ENCODE data around the gene SDF2L1. TPM values are rescaled to one million over a fixed set of nuclear protein-coding genes. Genes with fewer than 3 reads are reported as not detected.
"Not testable (repeated sequence)": the region's sequence is repeated elsewhere in the genome, so short reads cannot be mapped to it uniquely, and the experiment has no call there.

Gene SDF2L1
- total RNA-seq, 1 experiment from 2014 or later, result 12.8 TPM

DNA sequence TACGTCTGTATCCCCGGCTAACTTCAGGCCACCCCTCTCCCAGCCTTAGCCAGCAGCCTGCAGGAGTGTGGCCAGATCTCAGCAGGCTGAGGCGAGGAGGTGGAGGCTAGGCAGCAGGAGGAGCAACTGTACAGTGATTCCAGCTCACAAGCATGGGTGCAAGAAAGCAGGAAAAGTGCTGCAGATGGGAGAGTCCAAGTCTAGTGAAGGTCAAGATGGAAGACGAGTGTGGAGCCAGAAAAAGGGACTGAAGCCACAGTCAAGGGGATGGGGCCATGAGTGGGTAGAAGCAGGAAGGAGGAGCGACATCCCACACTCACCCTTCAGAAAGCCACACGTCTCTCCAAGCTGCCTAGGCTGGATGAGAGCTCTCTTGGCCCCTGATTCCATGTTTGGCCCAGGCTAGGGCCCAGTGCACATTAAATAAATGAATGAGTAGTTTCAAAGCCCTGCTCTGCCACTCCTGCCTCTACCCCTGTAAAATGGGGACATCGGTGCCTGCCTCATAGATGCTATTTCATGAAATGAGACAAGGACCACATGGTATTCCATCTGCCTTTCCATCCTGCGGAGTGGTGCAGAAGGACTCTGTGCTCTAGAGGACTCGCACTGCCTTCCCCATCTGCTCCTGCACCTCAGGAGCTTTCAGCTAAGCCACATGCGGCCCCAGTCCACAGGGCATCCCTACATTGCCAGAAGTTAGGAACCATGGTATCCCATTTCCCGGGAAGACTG, 15.2 kb upstream of the SDF2L1 start:
- H3K9me3 ChIP-seq (replicated peaks), result no peaks in the 10 kb centered on the region
- peaks cover 7% of the 10 kb centered on the region; the same call in 1 of the 2 replicates for H3K36me3 ChIP-seq
- H3K27me3 ChIP-seq, result no peaks in the 10 kb centered on the region
- H3K4me3 ChIP-seq, result no peak overlapping the region
- no peak overlapping the region for H3K27ac ChIP-seq
- DNase-seq, result no peak
- H3K4me1 ChIP-seq, result no peaks in the 10 kb centered on the region

DNA sequence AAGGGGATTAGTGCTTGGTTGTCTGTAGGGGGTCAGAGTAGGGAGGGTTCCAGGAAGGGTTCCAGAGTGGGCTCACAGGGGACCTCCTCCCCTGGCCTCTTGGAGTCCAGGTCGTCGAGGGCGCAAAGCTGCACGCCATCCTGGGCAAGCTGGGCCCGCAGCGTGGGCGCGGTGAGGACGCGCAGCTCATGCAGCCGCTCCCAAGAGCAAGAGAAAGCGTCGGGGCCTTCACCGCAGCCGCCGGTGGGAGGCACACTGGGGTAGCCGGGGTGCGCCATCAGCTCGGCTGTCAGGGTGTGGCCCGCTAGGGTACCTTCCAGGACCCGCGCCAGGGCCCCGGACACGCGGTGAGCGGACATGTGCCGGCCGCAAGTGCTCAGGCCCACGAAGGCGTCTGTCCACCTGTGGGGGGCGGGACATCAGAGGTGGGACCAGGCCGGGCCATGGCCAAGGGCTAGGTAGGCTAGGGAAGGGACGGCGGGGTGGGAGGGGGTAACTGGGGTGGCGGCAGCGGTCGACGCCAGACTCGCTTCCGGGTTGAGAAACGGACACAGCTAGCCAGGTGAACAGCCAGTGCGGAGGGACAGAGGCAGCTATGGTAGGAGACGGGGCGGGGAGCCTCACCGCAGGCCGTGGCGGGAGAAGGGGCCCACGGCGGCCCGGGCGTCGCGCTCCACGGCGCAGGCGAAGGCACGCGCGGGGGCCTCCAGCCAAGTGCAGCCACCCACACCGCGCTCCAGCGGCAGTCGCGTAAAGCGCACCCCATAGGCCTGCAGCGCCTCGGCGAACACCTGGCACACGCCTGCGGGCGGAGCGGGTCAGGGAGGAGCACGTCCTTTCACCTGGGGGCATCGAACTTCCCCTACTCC, 13.5 kb upstream of the SDF2L1 start:
- Histone ChIP-seq H3K27ac (no peak overlapping the region), H3K9me3 (replicated peaks) (no peaks in the 10 kb centered on the region), H3K27me3 (no peaks in the 10 kb centered on the region), H3K4me1 (no peaks in the 10 kb centered on the region), H3K36me3 (no peaks in the 10 kb centered on the region), H3K4me3 (peak overlapping the region; percentile 68)
- DNase-seq, result no peak

DNA sequence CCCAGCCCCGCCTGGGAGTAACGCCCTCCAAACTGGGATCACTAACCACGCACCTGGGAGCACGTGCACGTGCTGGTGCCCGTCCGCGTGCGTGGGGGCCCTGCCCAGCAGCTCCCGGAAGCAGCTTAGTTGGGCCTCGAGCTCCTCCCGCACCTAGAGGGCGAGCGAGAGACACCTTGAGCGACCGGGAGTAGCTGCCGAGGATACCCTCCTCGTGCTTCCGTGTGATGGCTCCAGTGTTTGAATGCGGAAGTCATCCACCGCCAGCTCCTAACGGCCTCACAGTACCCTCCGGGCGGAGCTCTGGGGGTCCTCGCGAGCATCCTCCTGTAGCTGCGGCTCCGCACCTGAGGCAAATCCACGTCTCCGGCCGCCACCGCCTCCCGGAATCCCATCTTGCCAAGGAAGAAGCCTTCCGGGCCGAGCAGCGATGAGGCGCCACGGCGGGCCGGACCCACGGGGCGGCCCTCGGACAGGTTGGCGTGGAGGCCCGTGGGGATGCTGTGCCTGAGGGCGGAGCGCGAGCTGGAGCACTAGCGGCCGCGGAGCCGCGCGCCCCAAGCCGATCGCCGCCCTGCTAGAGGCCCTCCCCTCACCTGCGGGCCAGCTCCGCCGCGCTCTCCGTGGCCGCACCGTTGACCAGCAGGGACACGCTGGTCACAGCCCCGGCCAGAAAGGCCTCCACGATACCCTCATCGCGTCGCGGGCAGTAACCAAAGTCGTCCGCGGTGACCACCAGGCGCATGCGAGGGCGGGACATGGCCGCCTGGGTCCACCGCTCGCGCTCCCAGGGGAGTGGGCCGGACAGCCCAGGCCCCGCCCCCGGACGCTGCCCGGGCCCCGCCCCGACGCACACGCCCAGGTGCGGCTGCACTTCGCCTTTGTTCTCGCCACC, 12.6 kb upstream of the SDF2L1 start, which contains the start of gene YDJC:
Gene YDJC, minus strand, starts transcription at position 768 of the 895 bp plus-strand sequence. Its CDS starts 8 bp downstream, at position 760.
- peak within 1 kb of the TSS; percentile 32 for H3K27ac ChIP-seq

DNA sequence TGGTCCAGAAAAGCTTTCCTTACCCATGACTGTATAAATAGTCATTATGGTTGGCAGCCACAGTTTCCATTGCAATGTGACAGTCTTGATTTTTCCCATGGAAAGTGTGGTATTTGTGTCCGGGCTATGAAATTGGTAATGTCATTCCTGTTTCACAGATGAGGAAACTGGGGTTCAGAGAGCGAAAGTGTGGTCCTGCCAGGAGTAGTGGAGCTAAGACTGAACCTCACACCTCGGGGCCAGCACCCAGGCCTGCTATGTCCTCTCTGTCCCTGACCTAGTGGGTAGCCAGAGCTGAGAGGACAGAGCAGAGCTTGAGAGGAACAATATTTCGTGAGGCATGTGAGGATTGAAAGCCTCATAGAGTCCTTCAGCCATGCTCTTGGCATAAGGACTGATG, 11.1 kb upstream of the SDF2L1 start:
- Histone ChIP-seq H3K27me3 (no peaks in the 10 kb centered on the region), H3K4me3 (no peak overlapping the region), H3K27ac (no peak overlapping the region), H3K4me1 (no peaks in the 10 kb centered on the region), H3K9me3 (replicated peaks) (no peaks in the 10 kb centered on the region), H3K36me3 (no peaks in the 10 kb centered on the region)
- DNase-seq, result no peak

More for the DNA sequence above, 12.6 kb upstream of the SDF2L1 start, which contains the start of gene YDJC:
- Histone ChIP-seq H3K27me3 (no peaks in the 10 kb centered on the region), H3K9me3 (replicated peaks) (no peaks in the 10 kb centered on the region), H3K36me3 (no peaks in the 10 kb centered on the region), H3K4me1 (no peaks in the 10 kb centered on the region), H3K4me3 (peak within 1 kb of the TSS; percentile 68)
- DNase-seq, result peak; percentile 84 to 88

GRCh38 chr22:21632237-21632895, 9.7 kb upstream of the SDF2L1 start, which contains the start of gene CCDC116:
Gene CCDC116 (plus strand): TSS chr22:21632760. CDS start chr22:21633182, 422 bp downstream.
- H3K4me3 ChIP-seq, result no peak within 1 kb of the TSS
- H3K9me3 ChIP-seq (replicated peaks), result no peaks in the 10 kb centered on the region
- H3K27me3 ChIP-seq, result no peaks in the 10 kb centered on the region
- no peaks in the 10 kb centered on the region for H3K4me1 ChIP-seq
- no peaks in the 10 kb centered on the region for H3K36me3 ChIP-seq
- no peak within 1 kb of the TSS for H3K27ac ChIP-seq
- peak; percentile 56 to 68 for DNase-seq

GRCh38 chr22:21632931-21633330, 9.2 kb upstream of the SDF2L1 start:
- no peak overlapping the region for H3K27ac ChIP-seq
- H3K4me3 ChIP-seq, result no peak overlapping the region
- H3K9me3 ChIP-seq (replicated peaks), result no peaks in the 10 kb centered on the region
- no peak for DNase-seq
- H3K4me1 ChIP-seq, result no peaks in the 10 kb centered on the region
- no peaks in the 10 kb centered on the region for H3K36me3 ChIP-seq
- H3K27me3 ChIP-seq, result no peaks in the 10 kb centered on the region

DNA sequence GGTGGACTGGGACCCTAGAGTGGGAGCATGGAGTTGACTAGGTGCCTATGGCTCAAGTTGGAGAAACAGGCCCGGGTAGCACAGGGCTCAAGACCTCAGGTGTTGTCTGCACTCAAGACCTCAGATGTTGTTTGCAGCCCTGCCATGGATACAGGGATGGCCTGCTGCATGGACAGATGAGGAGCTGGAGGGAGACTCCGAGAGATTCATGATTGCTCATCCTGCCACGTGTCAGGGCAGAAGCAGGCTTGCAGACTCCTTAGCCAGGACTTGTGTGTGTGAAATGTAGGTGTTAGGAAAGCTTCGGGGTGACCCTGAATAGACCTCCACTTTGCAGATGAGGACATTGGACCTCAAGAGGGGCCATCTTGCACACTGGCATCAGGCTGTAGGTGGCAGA, 8.6 kb upstream of the SDF2L1 start:
- Histone ChIP-seq H3K9me3 (replicated peaks) (no peaks in the 10 kb centered on the region), H3K4me3 (no peak overlapping the region), H3K36me3 (no peaks in the 10 kb centered on the region), H3K27ac (no peak overlapping the region), H3K4me1 (no peaks in the 10 kb centered on the region), H3K27me3 (no peaks in the 10 kb centered on the region)
- no peak for DNase-seq

DNA sequence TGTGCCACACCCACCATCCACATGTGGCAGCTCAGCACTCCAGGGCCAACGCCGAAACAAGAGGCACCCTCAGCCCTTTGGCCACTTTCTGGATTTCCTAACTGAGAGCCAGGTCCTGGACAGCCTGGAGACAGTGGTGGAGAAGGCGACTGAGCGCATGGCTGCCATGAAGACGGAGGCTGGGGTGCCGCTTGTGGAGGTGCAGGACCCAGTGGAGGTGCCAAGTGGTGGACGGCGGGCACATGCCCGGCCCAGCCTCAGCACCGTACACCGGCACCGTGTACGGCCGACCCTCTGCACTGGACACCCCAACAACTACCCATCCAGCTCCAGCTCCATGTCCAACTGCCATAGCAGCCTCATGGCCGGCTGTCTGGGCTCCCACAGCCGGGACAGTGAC, 8.0 kb upstream of the SDF2L1 start:
- Histone ChIP-seq H3K36me3 (no peaks in the 10 kb centered on the region), H3K9me3 (replicated peaks) (no peaks in the 10 kb centered on the region), H3K4me3 (no peak overlapping the region), H3K27me3 (no peaks in the 10 kb centered on the region), H3K27ac (no peak overlapping the region), H3K4me1 (no peaks in the 10 kb centered on the region)
- no peak for DNase-seq

DNA sequence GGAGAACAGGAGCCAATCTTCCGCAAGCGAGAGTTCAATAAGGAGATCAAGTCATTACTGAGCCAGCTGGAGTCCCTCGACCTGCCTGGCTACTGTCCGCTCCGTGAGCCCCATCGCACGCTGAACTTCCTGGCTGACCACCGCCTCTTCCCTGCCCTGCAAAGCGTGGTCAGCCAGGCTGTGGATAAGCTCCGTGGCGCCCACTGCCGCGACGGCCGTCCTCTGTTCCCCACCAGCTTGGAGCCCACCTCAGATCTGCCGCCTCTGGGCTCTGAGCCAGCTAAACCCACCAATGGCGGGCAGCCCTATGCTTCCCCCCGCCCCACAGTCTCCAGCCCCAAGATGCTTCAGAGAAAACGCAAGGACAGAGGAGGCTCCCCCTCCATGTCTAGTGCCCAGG, 7.3 kb upstream of the SDF2L1 start:
- no peak for DNase-seq
- Histone ChIP-seq H3K27me3 (no peaks in the 10 kb centered on the region), H3K4me1 (no peaks in the 10 kb centered on the region), H3K27ac (no peak overlapping the region), H3K4me3 (no peak overlapping the region), H3K36me3 (no peaks in the 10 kb centered on the region), H3K9me3 (replicated peaks) (no peaks in the 10 kb centered on the region)

DNA sequence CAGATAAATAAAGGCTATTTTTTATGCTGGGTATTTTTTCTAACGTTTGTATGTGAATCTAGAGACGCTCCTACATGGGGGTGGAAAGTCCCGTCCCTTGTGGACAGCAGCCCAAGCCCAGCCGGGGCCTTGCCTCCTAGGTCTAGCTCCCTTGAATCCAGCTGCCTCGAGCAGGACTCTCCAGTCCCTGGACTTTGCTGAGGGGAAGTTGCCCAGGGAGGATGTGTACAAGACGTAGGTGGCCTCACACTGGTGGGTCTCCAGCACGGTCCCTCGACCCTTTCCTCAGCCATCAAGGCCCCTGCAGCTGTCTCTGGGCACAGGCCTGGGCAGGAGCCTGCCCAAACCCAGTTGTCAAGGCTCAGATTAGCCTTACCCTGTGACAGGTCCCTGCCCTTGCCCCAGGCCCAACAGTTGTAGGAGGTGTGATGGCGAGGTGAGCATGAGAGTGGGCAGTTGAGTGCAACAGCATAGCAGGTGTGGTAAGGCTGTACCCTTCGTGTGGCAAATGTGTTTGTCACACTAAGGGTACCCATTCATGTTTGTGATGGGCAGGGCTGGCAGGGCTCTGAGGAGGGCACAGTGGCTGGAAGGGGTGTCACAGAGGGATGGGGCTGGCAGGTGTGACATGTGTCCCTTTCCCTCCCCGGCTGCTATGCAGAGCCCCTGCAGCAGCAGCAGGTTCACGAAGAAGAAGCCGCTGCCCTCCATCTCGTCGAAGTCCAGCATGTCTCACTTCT, 6.2 kb upstream of the SDF2L1 start:
- Histone ChIP-seq H3K4me1 (peaks cover under 1% of the 10 kb centered on the region; the same call in 1 of the 2 replicates), H3K27me3 (no peaks in the 10 kb centered on the region), H3K9me3 (replicated peaks) (no peaks in the 10 kb centered on the region), H3K36me3 (no peaks in the 10 kb centered on the region), H3K4me3 (no peak overlapping the region), H3K27ac (no peak overlapping the region)
- no peak for DNase-seq

- Histone ChIP-seq H3K4me1 (peaks cover 7% of the 10 kb centered on the region), H3K36me3 (no peaks in the 10 kb centered on the region)
Measured at GRCh38 chr22:21636629-21637218, 5.4 kb upstream of the SDF2L1 start.

GRCh38 chr22:21637450-21637849, 4.7 kb upstream of the SDF2L1 start:
- DNase-seq; H3K9me3 ChIP-seq (replicated peaks); H3K27ac ChIP-seq; H3K27me3 ChIP-seq; H3K4me3 ChIP-seq; H3K36me3 ChIP-seq; H3K4me1 ChIP-seq: not testable (repeated sequence)

More at GRCh38 chr22:21636629-21637218, 5.4 kb upstream of the SDF2L1 start:
- no peak overlapping the region for H3K4me3 ChIP-seq
- H3K9me3 ChIP-seq (replicated peaks), result no peaks in the 10 kb centered on the region
- H3K27me3 ChIP-seq, result no peaks in the 10 kb centered on the region
- no peak overlapping the region for H3K27ac ChIP-seq
- no peak for DNase-seq

DNA sequence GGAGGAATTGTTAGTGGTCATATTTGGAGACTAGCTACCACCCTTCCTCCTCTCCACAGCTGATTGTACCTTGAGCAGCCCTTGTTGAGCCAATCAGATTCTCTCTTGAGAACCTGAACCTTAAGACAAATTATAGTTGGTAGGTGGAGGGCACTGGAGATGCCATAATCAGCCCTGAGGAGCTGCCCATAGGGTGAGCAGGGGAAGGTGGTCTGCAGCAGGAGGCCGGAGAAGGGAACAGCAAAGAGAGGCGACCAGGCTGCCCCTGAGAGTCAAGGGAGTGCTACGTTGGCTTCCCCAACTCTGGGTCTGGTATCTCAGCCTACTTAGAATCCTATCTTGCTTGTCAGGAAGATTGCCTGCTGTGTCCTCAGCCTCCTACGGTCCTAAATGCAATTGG, 2.7 kb upstream of the SDF2L1 start:
- no peaks in the 10 kb centered on the region for H3K36me3 ChIP-seq
- no peaks in the 10 kb centered on the region for H3K27me3 ChIP-seq
- H3K4me3 ChIP-seq, result no peak overlapping the region
- DNase-seq, result no peak
- peaks cover 7% of the 10 kb centered on the region for H3K4me1 ChIP-seq
- H3K27ac ChIP-seq, result no peak overlapping the region
- no peaks in the 10 kb centered on the region for H3K9me3 ChIP-seq (replicated peaks)
